GM10266 (cell line): ENCODE measurements around the gene IDH3G.

Source experiments
- DNase-seq: peaks from one replicate; pipeline ENCODE4 v3.0.0; 2012; ENCODE audit errors: extremely low spot score
- TF ChIP-seq, protein P1 (sequence below): IDR thresholded peaks from 2 replicates; pipeline ENCODE4 v1.5.1; 2012; ENCODE audit warnings: mild to moderate bottlenecking, low read depth; ENCODE audit not compliant: control insufficient read depth, insufficient read depth; ENCODE audit errors: missing control alignments

The IDH3G gene

DNA sequence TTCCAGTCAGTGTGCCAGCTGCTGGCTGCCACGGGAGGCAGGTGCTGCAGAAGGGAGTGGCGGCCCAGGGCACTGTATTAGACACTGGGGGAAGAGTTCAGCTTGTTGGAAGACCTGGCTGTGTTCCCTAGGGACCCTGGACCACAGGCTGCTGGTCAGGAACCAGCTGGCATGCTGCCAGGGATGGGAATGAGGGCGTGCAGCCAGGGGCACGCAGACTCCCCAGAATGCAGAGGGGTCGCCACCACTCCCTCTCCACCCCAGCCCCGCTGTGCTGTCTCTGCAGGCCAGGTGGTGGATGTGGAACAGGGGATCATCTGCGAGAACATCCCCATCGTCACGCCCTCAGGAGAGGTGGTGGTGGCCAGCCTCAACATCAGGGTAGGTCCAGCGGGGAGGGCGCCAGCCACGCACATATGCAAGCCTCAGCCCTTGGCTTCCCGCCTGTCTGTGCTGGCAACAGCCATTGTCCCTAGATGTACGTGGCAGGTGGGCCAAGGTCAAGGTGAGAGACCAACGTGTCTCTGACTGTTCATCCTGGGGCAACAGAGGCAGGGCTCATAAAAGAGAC lies 57.2 kb downstream of the IDH3G start:
- no peak for DNase-seq
- TF ChIP-seq, protein P1, sequence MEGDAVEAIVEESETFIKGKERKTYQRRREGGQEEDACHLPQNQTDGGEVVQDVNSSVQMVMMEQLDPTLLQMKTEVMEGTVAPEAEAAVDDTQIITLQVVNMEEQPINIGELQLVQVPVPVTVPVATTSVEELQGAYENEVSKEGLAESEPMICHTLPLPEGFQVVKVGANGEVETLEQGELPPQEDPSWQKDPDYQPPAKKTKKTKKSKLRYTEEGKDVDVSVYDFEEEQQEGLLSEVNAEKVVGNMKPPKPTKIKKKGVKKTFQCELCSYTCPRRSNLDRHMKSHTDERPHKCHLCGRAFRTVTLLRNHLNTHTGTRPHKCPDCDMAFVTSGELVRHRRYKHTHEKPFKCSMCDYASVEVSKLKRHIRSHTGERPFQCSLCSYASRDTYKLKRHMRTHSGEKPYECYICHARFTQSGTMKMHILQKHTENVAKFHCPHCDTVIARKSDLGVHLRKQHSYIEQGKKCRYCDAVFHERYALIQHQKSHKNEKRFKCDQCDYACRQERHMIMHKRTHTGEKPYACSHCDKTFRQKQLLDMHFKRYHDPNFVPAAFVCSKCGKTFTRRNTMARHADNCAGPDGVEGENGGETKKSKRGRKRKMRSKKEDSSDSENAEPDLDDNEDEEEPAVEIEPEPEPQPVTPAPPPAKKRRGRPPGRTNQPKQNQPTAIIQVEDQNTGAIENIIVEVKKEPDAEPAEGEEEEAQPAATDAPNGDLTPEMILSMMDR, result no peak

DNA sequence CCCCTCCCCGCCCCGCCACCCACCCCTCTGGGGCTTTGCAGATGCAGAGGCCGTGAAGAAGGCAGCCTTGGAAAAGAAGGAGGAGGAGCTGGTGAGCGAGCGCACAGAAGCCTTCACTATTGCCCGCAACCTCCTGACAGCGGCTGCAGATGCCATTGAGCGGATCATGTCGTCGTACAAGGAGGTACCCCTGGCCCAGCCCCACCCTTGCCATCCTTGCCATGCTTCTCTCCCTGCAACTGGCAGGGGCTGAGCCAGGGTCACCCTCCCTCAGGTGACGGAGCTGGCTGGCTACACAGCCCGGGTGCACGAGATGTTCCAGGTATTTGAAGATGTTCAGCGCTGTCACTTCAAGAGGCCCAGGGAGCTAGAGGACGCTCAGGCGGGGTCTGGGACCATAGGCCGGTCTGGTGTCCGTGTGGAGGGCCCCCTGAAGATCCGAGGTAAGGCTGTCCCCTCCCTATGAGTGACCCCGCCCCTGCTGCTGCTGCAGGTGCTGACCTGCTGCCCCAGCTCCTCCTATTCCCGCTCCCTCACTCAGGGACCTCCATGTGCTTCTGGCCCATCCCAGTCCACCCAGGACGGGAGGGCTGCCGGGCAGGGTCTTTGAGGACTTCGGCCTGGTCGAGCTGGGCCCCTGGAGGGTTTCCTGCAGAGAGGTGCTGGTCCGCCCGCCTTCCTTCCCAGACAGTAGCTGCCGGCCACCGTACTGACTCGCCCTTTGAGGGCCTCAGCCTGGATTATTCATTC lies 57.9 kb downstream of the IDH3G start:
- no peak for DNase-seq
- TF ChIP-seq, protein P1, result no peak
